DND-41 (cell line): ENCODE measurements around the gene OLA1.

Source experiments
- ATAC-seq: fragments of 200-7000 bp; cut with Tn5 transposase; 3 replicates; pipeline ENCODE4 v1.9.1; 2021; ENCODE audit warnings: low read depth; ENCODE audit not compliant: insufficient read depth
- DNase-seq: peaks from one replicate; pipeline ENCODE4 v3.0.0-alpha.2; 2020
- H2AFZ ChIP-seq: 2 replicates; pipeline ENCODE4 v1.6.0; 2012; ENCODE audit warnings: low read depth, low read length
- H3K27ac ChIP-seq: 2 replicates; pipeline ENCODE4 v1.5.1; 2012; ENCODE audit warnings: low read length, inconsistent platforms
- H3K27me3 ChIP-seq: fragments of 200-600 bp; sonication (generic); 2 replicates; pipeline ENCODE4 v1.6.0; 2012; ENCODE audit warnings: low read length, mild to moderate bottlenecking, inconsistent platforms; ENCODE audit not compliant: insufficient read depth, poor library complexity
- H3K36me3 ChIP-seq: 2 replicates; pipeline ENCODE4 v1.5.1; 2012; ENCODE audit warnings: low read length, inconsistent platforms; ENCODE audit not compliant: insufficient read depth
- H3K4me1 ChIP-seq: 2 replicates; pipeline ENCODE4 v1.5.1; 2012; ENCODE audit warnings: mild to moderate bottlenecking, low read length; ENCODE audit not compliant: insufficient read depth
- H3K4me2 ChIP-seq: 2 replicates; pipeline ENCODE4 v1.6.0; 2012; ENCODE audit warnings: mild to moderate bottlenecking, moderate library complexity, low read length, inconsistent platforms; ENCODE audit not compliant: insufficient read depth
- H3K4me3 ChIP-seq, 2 experiments: fragments of 200-600 bp in 1 of 2; shearing (Covaris generic) in 1 of 2; 2 replicates each; pipeline ENCODE4 v1.5.1; 2012 to 2016; ENCODE audit warnings: inconsistent platforms in 2 of 2, low read length in 2 of 2, mild to moderate bottlenecking in 2 of 2, low read depth in 1 of 2, moderate library complexity in 1 of 2
- H3K79me2 ChIP-seq: 2 replicates; pipeline ENCODE4 v1.6.0; 2012; ENCODE audit warnings: low read length, inconsistent platforms; ENCODE audit not compliant: insufficient read depth
- H3K9ac ChIP-seq: 2 replicates; pipeline ENCODE4 v1.6.0; 2012; ENCODE audit warnings: low read depth, mild to moderate bottlenecking, inconsistent platforms, low read length, moderate library complexity
- H3K9me3 ChIP-seq: 2 replicates; pipeline ENCODE4 v1.5.1; 2012; ENCODE audit warnings: low read length, moderate library complexity, mild to moderate bottlenecking, inconsistent platforms; ENCODE audit not compliant: insufficient read depth, severe bottlenecking
- H4K20me1 ChIP-seq: 2 replicates; pipeline ENCODE4 v1.6.0; 2012; ENCODE audit warnings: low read length; ENCODE audit not compliant: insufficient read depth
- EZH2 ChIP-seq: IDR thresholded peaks from 3 replicates; pipeline ENCODE4 v1.6.1; 2012; ENCODE audit warnings: borderline replicate concordance, low read depth, mild to moderate bottlenecking, moderate library complexity, low read length, inconsistent platforms; ENCODE audit not compliant: severe bottlenecking
- TF ChIP-seq, protein P1 (sequence below): IDR thresholded peaks from 2 replicates; pipeline ENCODE4 v1.5.1; 2012; ENCODE audit warnings: borderline replicate concordance, low read length, moderate library complexity, mild to moderate bottlenecking; ENCODE audit not compliant: poor library complexity, severe bottlenecking; ENCODE audit errors: extremely low read depth

OLA1 gene

GRCh38 chr2:174122185-174122584 lies 126.1 kb downstream of the OLA1 start:
- Histone ChIP-seq H3K36me3 (peaks cover 26% of the 10 kb centered on the region), H3K9ac (no peak overlapping the region), H3K79me2 (no peaks in the 10 kb centered on the region), H3K27me3 (no peaks in the 10 kb centered on the region), H2AFZ (no peak overlapping the region), H3K27ac (no peak overlapping the region), H3K9me3 (no peaks in the 10 kb centered on the region), H3K4me3 (no peak overlapping the region), H3K4me1 (no peaks in the 10 kb centered on the region), H3K4me2 (no peak overlapping the region), H4K20me1 (no peaks in the 10 kb centered on the region; the same call in 1 of the 2 replicates)
- TF ChIP-seq EZH2: no peak
- TF ChIP-seq, protein P1, sequence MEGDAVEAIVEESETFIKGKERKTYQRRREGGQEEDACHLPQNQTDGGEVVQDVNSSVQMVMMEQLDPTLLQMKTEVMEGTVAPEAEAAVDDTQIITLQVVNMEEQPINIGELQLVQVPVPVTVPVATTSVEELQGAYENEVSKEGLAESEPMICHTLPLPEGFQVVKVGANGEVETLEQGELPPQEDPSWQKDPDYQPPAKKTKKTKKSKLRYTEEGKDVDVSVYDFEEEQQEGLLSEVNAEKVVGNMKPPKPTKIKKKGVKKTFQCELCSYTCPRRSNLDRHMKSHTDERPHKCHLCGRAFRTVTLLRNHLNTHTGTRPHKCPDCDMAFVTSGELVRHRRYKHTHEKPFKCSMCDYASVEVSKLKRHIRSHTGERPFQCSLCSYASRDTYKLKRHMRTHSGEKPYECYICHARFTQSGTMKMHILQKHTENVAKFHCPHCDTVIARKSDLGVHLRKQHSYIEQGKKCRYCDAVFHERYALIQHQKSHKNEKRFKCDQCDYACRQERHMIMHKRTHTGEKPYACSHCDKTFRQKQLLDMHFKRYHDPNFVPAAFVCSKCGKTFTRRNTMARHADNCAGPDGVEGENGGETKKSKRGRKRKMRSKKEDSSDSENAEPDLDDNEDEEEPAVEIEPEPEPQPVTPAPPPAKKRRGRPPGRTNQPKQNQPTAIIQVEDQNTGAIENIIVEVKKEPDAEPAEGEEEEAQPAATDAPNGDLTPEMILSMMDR: no peak
- DNase-seq (no peak), ATAC-seq (no peak)

GRCh38 chr2:174121612-174122011 lies 126.7 kb downstream of the OLA1 start:
- no peak overlapping the region for H3K4me3 ChIP-seq
- H3K79me2 ChIP-seq: no peaks in the 10 kb centered on the region
- no peaks in the 10 kb centered on the region for H3K27me3 ChIP-seq
- H3K9ac ChIP-seq: no peak overlapping the region
- H3K36me3 ChIP-seq: peaks cover 25% of the 10 kb centered on the region
- H3K27ac ChIP-seq: no peak overlapping the region
- no peak for TF ChIP-seq EZH2
- TF ChIP-seq, protein P1: no peak
- ATAC-seq (no peak), DNase-seq (no peak)
- H4K20me1 ChIP-seq: no peaks in the 10 kb centered on the region; the same call in 1 of the 2 replicates
- H2AFZ ChIP-seq: no peak overlapping the region
- H3K4me1 ChIP-seq: no peaks in the 10 kb centered on the region
- H3K4me2 ChIP-seq: no peak overlapping the region
- no peaks in the 10 kb centered on the region for H3K9me3 ChIP-seq

DNA sequence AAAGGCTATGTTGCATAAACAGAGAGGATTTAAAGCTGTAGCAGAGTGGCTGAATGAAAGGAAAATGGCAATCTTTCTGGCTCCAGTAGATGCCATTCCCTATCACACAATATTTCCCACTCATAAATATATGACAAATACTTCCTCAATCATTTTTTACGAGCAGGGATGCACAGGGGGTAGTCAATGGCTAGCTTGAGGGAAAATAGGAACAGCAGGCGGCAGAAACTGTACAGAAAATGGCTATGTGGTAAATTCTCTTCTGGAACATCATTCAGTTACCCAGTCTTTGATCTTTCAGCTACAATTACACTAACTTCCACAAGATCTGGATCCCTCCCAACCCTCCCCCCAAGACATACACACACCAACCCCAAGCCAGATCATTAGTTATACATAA lies 127.2 kb downstream of the OLA1 start:
- Histone ChIP-seq H2AFZ (no peak overlapping the region), H3K4me3 (no peak overlapping the region), H3K79me2 (no peaks in the 10 kb centered on the region), H3K9me3 (no peaks in the 10 kb centered on the region), H3K27ac (no peak overlapping the region), H4K20me1 (no peaks in the 10 kb centered on the region), H3K4me2 (no peak overlapping the region), H3K36me3 (peaks cover 22% of the 10 kb centered on the region), H3K27me3 (no peaks in the 10 kb centered on the region), H3K4me1 (no peaks in the 10 kb centered on the region), H3K9ac (no peak overlapping the region)
- ATAC-seq: no peak
- DNase-seq: no peak
- TF ChIP-seq, protein P1: no peak
- TF ChIP-seq EZH2: no peak

- no peak overlapping the region for H3K4me2 ChIP-seq
- no peaks in the 10 kb centered on the region for H3K79me2 ChIP-seq
- no peak for ATAC-seq
- H3K4me1 ChIP-seq: no peaks in the 10 kb centered on the region
- no peak overlapping the region for H3K4me3 ChIP-seq
- TF ChIP-seq, protein P1: no peak
- no peak for TF ChIP-seq EZH2
- H3K27ac ChIP-seq: no peak overlapping the region
- H3K27me3 ChIP-seq: no peaks in the 10 kb centered on the region
- peaks cover 26% of the 10 kb centered on the region for H3K36me3 ChIP-seq
- no peaks in the 10 kb centered on the region for H4K20me1 ChIP-seq
- H2AFZ ChIP-seq: no peak overlapping the region
- DNase-seq: no peak
- H3K9ac ChIP-seq: no peak overlapping the region
- no peaks in the 10 kb centered on the region for H3K9me3 ChIP-seq
These were observed 128.0 kb downstream of the OLA1 start for GRCh38 chr2:174120346-174120745.
